IMR-90 (cell line): ENCODE measurements around the gene TAF11. TPM values are rescaled to one million over a fixed set of nuclear protein-coding genes. Genes with fewer than 3 reads are reported as not detected.
A peak's percentile ranks its signal among the peaks of the same experiment; 100 is the strongest.

Experiments used
- ATAC-seq: fragments of 200-7000 bp; cut with Tn5 transposase; 2 replicates; pipeline ENCODE4 v1.9.1; 2020; ENCODE audit warnings: low read depth, mild to moderate bottlenecking, moderate library complexity
- BruUV-seq: library from RNA; stranded (reverse); fragments of 400-500 nt; replicated peaks from 2 replicates; lab custom pipeline; 2021; lab: Mats Ljungman, UMichigan
- CTCF ChIA-PET: fragments of 300-600 bp; formaldehyde crosslinking; extraction: SDS; loops from one replicate; lab custom pipeline; 2021; ENCODE audit warnings: antibody characterized with exemption; lab: Yijun Ruan, JAX
- POLR2A ChIA-PET: fragments of 300-600 bp; sonication (Branson Sonifier 250); formaldehyde crosslinking; loops from one replicate; lab custom pipeline; 2022; ENCODE audit warnings: antibody characterized with exemption; ENCODE audit not compliant: unreplicated experiment; lab: Charles Lee
- DNase-seq: peaks from one replicate; pipeline ENCODE4 v3.0.0; 2013
- H2AFZ ChIP-seq: replicated peaks from 2 replicates; pipeline ENCODE3; 2013; ENCODE audit warnings: low read length, mild to moderate bottlenecking; ENCODE audit not compliant: poor library complexity
- H2AK5ac ChIP-seq: 2 replicates; pipeline ENCODE4 v1.6.1; 2013; ENCODE audit warnings: low read depth, low read length, inconsistent platforms
- H2AK9ac ChIP-seq: replicated peaks from 2 replicates; pipeline ENCODE3; 2013; ENCODE audit warnings: mild to moderate bottlenecking, low read depth, low read length, moderate library complexity; ENCODE audit not compliant: poor library complexity
- H2BK120ac ChIP-seq: 2 replicates; pipeline ENCODE4 v1.6.1; 2013; ENCODE audit warnings: low read depth, low read length, inconsistent platforms
- H2BK15ac ChIP-seq: 3 replicates; pipeline ENCODE4 v1.6.1; 2013; ENCODE audit warnings: low read depth, low read length, inconsistent platforms
- H2BK20ac ChIP-seq: 2 replicates; pipeline ENCODE4 v1.6.1; 2013; ENCODE audit warnings: low read depth, mild to moderate bottlenecking, inconsistent platforms, low read length, moderate library complexity
- H2BK5ac ChIP-seq: 2 replicates; pipeline ENCODE4 v1.6.1; 2013; ENCODE audit warnings: mild to moderate bottlenecking, low read depth, low read length, inconsistent platforms; ENCODE audit not compliant: poor library complexity, severe bottlenecking
- H3K14ac ChIP-seq: replicated peaks from 2 replicates; pipeline ENCODE4 v1.6.1; 2013; ENCODE audit warnings: low read depth, low read length, inconsistent platforms
- H3K18ac ChIP-seq: 2 replicates; pipeline ENCODE4 v1.6.1; 2013; ENCODE audit warnings: low read depth, low read length, control low read depth
- H3K23ac ChIP-seq: 2 replicates; pipeline ENCODE4 v1.6.1; 2013; ENCODE audit warnings: low read depth, low read length, inconsistent platforms
- H3K27ac ChIP-seq: 2 replicates; pipeline ENCODE4 v1.5.1; 2013; ENCODE audit warnings: mild to moderate bottlenecking, control low read depth, low read length; ENCODE audit not compliant: insufficient read depth
- H3K27me3 ChIP-seq: 2 replicates; pipeline ENCODE4 v1.6.1; 2013; ENCODE audit warnings: low read length; ENCODE audit not compliant: control insufficient read depth, insufficient read depth
- H3K36me3 ChIP-seq: 2 replicates; pipeline ENCODE4 v1.6.1; 2013; ENCODE audit warnings: low read length, mixed read lengths; ENCODE audit not compliant: control insufficient read depth, insufficient read depth
- H3K4ac ChIP-seq: 2 replicates; pipeline ENCODE4 v1.6.1; 2013; ENCODE audit warnings: low read depth, low read length, inconsistent platforms
- H3K4me1 ChIP-seq: 2 replicates; pipeline ENCODE4 v1.6.1; 2013; ENCODE audit warnings: low read length, mixed read lengths; ENCODE audit not compliant: control insufficient read depth, insufficient read depth
- H3K4me2 ChIP-seq: 2 replicates; pipeline ENCODE4 v1.6.1; 2013; ENCODE audit warnings: low read depth, mild to moderate bottlenecking, control low read depth, low read length, moderate library complexity
- H3K4me3 ChIP-seq: 2 replicates; pipeline ENCODE4 v1.5.1; 2013; ENCODE audit warnings: low read depth, mild to moderate bottlenecking, control low read depth, low read length, moderate library complexity; ENCODE audit not compliant: insufficient read depth
- H3K56ac ChIP-seq: 2 replicates; pipeline ENCODE4 v1.6.1; 2013; ENCODE audit warnings: low read length, inconsistent platforms; ENCODE audit not compliant: insufficient read depth; ENCODE audit errors: extremely low read depth
- H3K79me1 ChIP-seq, 2 experiments: 2 replicates each; pipeline ENCODE4 v1.6.1; 2013; ENCODE audit warnings: low read length in 2 of 2, inconsistent platforms in 1 of 2, low read depth in 1 of 2
- H3K9ac ChIP-seq: 2 replicates; pipeline ENCODE4 v1.6.1; 2013; ENCODE audit warnings: low read depth, low read length, control low read depth
- H3K9me1 ChIP-seq: 2 replicates; pipeline ENCODE4 v1.6.1; 2013; ENCODE audit warnings: low read length, inconsistent platforms; ENCODE audit not compliant: insufficient read depth
- H3K9me3 ChIP-seq: 2 replicates; pipeline ENCODE4 v1.6.1; 2013; ENCODE audit warnings: low read length; ENCODE audit not compliant: control insufficient read depth, insufficient read depth
- H4K20me1 ChIP-seq: 2 replicates; pipeline ENCODE4 v1.6.1; 2013; ENCODE audit warnings: low read length, inconsistent platforms; ENCODE audit not compliant: insufficient read depth
- H4K5ac ChIP-seq: 2 replicates; pipeline ENCODE4 v1.6.1; 2013; ENCODE audit warnings: mild to moderate bottlenecking, low read depth, low read length, control low read depth
- H4K8ac ChIP-seq, 2 experiments: 2 replicates each; pipeline ENCODE4 v1.6.1; 2013; ENCODE audit warnings: low read depth in 2 of 2, low read length in 2 of 2, control low read depth in 1 of 2, inconsistent platforms in 1 of 2
- H4K91ac ChIP-seq: 2 replicates; pipeline ENCODE4 v1.6.1; 2013; ENCODE audit warnings: low read depth, low read length, inconsistent platforms; ENCODE audit not compliant: insufficient read depth
- BHLHE40 ChIP-seq: fragments of 150-350 bp; IDR thresholded peaks from 2 replicates; pipeline ENCODE4 v1.6.1; 2016; ENCODE audit warnings: mild to moderate bottlenecking, low read depth, low read length
- MAZ ChIP-seq: IDR thresholded peaks from 2 replicates; pipeline ENCODE4 v1.6.1; 2012; ENCODE audit warnings: low read depth, mild to moderate bottlenecking, low read length, improper control_type of control experiment, moderate library complexity, borderline replicate concordance
- SMC3 ChIP-seq: fragments of 150-350 bp; IDR thresholded peaks from 2 replicates; pipeline ENCODE4 v1.6.1; 2016; ENCODE audit warnings: low read depth, mild to moderate bottlenecking, antibody characterized with exemption, low read length, moderate library complexity
- whole genome bisulfite sequencing, 2 experiments: methylation state at CpG; one replicate each; pipeline versions ENCODE4 v1.1.5 to v1.1.7; 2013; ENCODE audit warnings: missing lambda C conversion rate in 2 of 2; ENCODE audit not compliant: insufficient read length in 1 of 2; ENCODE audit errors: extremely low coverage in 2 of 2; 5-methylcytosine and 5-hydroxymethylcytosine counted together
- dilution Hi-C: fragments of 300-500 bp; cut with HindIII; formaldehyde crosslinking; loops from one replicate; pipeline ENCODE4 v1.14.3; 2018; ENCODE audit warnings: low sequenced_read_pairs; ENCODE audit not compliant: unreplicated experiment
- in situ Hi-C: fragments of 300-500 bp; cut with MboI; formaldehyde crosslinking; loops from 3 replicates; pipeline ENCODE4 v1.14.3; 2019; ENCODE audit warnings: low sequenced_read_pairs, inconsistent platforms, mixed read lengths
- intact Hi-C: fragments of 100-400 bp; cut with micrococcal nuclease; formaldehyde crosslinking; loops from 2 replicates; pipeline ENCODE4 v1.10.0; 2022
- polyA plus RNA-seq, 3 experiments: library from polyadenylated mRNA; depleted of rRNA; stranded (reverse); fragments of >200 nt; gene quantifications; 2 replicates each; pipeline ENCODE4 v1.2.3, GENCODE V29; 2012; ENCODE audit warnings: low replicate concordance in 1 of 3
- total RNA-seq: library from RNA; depleted of rRNA; stranded (reverse); fragments of >200 nt; gene quantifications from 2 replicates; pipeline ENCODE4 v1.2.3, GENCODE V29; 2012

Gene TAF11
- total and polyA plus RNA-seq, 2 of the 4 experiments (the other 2 are of a cell fraction): 12.7 to 23.3 TPM

DNA sequence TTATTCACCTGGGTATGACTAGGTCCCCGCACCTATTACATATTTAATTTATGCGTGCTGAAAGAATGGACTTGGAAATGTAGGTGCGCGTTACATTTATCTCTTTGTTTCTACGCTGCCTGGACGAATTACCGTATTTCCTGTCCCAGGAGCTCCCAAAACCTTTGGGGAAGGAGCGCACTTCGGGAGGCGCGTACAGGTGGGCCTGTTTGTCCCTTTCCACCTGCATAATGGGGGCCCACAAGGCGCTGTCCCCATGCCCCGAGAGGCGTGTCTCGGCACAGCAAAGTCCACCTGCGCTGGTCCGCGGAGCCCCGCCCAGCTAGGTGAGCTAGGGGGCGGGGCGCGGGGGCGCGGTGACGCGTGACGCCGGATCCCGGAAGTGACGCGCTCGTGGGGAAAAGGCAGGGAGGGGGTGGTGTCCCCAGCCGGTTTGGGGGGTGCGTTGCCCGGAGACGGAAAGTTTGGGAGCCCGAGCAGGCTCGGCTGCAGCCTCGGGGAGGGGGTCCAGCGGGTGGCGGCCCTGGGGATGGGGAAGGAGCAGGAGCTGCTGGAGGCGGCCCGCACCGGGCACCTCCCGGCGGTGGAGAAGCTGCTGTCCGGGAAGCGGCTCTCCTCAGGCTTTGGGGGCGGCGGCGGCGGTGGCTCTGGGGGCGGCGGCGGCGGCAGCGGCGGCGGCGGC is 1.2 kb upstream of the TAF11 start, which contains the start of gene ANKS1A:
Gene ANKS1A (plus strand): TSS at position 382 of the 682 bp plus-strand sequence. CDS start 148 bp downstream, at position 530.
- Histone ChIP-seq H3K4me3 (peak within 1 kb of the TSS; percentile 80), H3K79me1 (peaks cover 37 to 45% of the 10 kb centered on the region in 2 experiments), H3K56ac (peak within 1 kb of the TSS; percentile 71), H3K27me3 (no peaks in the 10 kb centered on the region), H3K9me1 (no peaks in the 10 kb centered on the region), H3K14ac (peak within 1 kb of the TSS; percentile 67; the same call in 1 of the 2 replicates), H2AK5ac (no peak within 1 kb of the TSS), H4K91ac (peak within 1 kb of the TSS; percentile 42; the same call in 1 of the 2 replicates), H2BK20ac (no peak within 1 kb of the TSS; the same call in 1 of the 2 replicates), H2BK5ac (peak within 1 kb of the TSS; percentile 61), H3K36me3 (no peaks in the 10 kb centered on the region), H4K20me1 (no peaks in the 10 kb centered on the region; the same call in 1 of the 2 replicates), H2BK15ac (no peak within 1 kb of the TSS), H3K4me2 (peak within 1 kb of the TSS; percentile 88), H3K23ac (peak within 1 kb of the TSS; percentile 61), H2AK9ac (peak within 1 kb of the TSS; percentile 83), H4K5ac (peak within 1 kb of the TSS; percentile 96), H4K8ac (peak within 1 kb of the TSS; percentile 78 to 89; a peak in 3 of 4 replicates), H3K4me1 (no peaks in the 10 kb centered on the region), H2BK120ac (no peak within 1 kb of the TSS), H2AFZ (peak within 1 kb of the TSS; percentile 95), H3K27ac (peak within 1 kb of the TSS; percentile 52; the same call in 1 of the 2 replicates), H3K4ac (peak within 1 kb of the TSS; percentile 33; the same call in 1 of the 2 replicates), H3K9ac (peak within 1 kb of the TSS; percentile 61), H3K9me3 (no peaks in the 10 kb centered on the region), H3K18ac (no peak within 1 kb of the TSS)
- WGBS, 2 experiments: 0% methylated on average over 12 of the region's 60 CpGs; no CpG with 5 or more reads in 1 of the 2 experiments
- dilution Hi-C loops: no loop called here
- no peak for TF ChIP-seq SMC3
- TF ChIP-seq MAZ: peak; percentile 62; the same call in 1 of the 2 replicates
- peak; percentile 41; the same call in 1 of the 2 replicates for TF ChIP-seq BHLHE40
- in situ Hi-C loops: no loop called here
- intact Hi-C loops: loop anchor here (1.0 to 5.0 kb wide), 7 partner anchors 82 to 352 kb away; no protein-coding TSS in a partner anchor
- ChIA-PET CTCF (interaction anchor here (0.5 to 1.2 kb wide), 3 partner anchors 83 to 251 kb away, joined by 3 read pairs; no protein-coding TSS in a partner anchor), POLR2A (interaction anchor here (0.6 kb wide), 1 partner anchor 156 kb away, joined by 3 read pairs; no protein-coding TSS in a partner anchor)
- peak; percentile 21 for DNase-seq
- peak; percentile 61 for ATAC-seq
- BruUV-seq: no TSS peak
